Stimulated activated CD8-positive, alpha-beta memory T cell treated with anti-CD3 and anti-CD28 coated beads, Interleukin-7, amount 100 ng/mL, for 1 hour (primary cell): Measurements from ENCODE around the gene KCNJ8.

Source experiments
- DNase-seq, 2 donors: peaks; one replicate each; pipeline ENCODE4 v3.0.0-alpha.2; 2020; ENCODE audit warnings: low read depth in 2 of 2

The KCNJ8 gene

DNA sequence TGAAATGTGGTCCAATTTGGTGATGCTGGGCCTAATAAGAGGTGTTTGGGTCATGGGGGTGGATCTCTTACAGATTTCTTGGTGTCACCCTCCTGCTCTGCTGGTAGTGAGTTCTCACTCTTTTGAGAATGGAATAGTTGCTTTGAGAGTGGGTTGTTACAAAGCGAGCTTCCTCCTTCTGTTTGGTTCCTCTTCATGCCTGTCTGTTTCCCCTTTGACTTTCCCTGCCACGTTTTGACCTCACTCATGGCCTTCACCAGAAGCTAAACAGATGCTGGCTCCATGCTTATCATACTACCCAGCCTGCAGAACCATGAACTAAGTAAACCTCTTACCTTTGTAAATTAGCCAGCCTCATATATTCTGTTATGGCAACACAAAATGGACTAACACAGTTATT, 59.1 kb downstream of the KCNJ8 start:
- DNase-seq, result no peak
